ENCODE data around the gene AMBP. TPM values are rescaled to one million over a fixed set of nuclear protein-coding genes. Genes with fewer than 3 reads are reported as not detected.

Gene AMBP
- total RNA-seq, 1 experiment from 2014 or later: 19.8 TPM

DNA sequence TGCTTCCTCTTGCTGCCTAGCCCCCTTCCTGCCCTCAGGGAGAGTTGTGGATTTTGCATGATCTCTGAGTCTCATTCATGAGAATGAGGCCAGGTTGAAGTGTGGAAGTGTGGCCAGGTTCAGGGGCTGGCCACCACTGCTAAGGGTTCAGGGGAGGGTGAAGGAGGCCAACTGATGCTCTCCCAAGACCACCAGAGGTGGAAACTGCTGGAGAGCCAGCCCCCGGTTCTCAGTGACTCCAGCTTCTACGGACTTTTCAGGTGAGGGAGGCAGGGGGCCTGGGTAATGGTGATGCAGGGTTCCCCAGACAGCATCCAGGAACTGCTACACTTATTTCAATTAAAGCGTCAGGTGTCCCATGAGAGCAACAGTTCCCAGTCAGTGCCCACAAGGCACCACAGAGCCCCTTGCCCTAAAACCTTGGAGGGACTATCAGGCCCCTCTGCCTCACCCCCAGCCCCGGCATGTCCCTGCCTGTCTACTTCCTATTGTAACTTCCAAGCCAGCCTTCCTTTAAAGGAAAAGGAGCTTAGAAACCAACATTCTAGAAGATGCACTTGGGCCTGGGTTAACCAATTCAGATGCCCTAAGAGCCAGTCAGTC, 50.1 kb downstream of the AMBP start:
- in situ Hi-C loops (cut with HindIII; ENCODE audit: low pct_unique_long_range_greater_than_20kb, low sequenced_read_pairs): no loop called here
- no peak for DNase-seq (ENCODE audit: low read depth)

DNA sequence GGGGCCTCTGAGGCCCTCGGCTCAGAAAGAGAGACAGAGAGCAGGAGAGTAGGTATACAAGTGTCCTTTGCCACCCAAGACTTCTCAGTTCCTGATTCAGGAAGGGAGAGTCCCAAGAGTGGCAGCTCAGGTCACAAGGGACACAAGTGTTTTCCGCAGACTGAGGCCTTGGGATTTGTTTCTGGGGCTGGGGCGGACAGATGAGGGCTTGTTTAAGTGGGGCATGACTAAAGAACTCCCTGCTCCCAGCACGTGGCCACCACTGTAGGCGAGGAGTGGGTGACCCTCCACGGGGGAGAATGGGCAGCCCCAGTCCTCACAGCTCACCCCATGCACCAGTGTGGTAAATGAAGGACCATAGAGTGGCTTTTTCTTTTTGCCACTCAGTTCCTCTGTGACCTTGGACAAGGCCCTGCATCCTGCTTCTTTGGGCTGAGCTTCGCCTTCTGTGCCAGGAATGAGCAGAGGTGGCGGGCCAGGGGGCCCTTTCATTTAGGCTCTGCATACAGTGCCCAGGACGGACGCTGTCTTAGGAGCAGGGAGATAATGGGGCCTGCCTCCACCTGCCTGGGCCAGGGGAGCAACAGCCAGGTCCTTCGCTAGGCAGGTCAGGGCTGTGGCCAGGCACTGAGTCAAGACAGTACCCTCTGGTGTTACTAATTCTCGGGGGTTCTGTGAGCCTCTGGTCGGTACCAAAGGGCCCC, 50.8 kb downstream of the AMBP start:
- in situ Hi-C loops (cut with HindIII; ENCODE audit: low pct_unique_long_range_greater_than_20kb, low sequenced_read_pairs): no loop called here
- no peak for DNase-seq (ENCODE audit: low read depth)

DNA sequence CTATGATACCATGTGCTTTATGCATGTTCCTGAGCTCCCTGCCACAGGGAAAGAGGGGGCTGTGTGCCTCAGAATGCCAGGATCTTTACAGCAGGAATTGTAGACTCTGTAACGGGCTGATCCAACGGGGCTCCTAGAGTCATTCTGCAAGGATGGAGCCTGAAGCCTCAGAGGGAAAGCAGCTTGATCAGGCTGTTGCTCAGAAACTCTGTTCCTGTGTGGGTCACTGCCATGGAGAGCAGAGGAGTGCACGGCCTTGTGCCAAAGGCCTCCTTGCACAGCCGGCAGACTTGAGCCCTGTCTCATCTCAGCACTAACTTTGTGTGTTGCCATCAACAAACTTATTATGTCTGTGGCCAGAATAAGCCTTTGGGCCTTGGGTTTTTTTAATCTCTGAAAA, 51.8 kb downstream of the AMBP start:
- DNase-seq (ENCODE audit: low read depth): no peak
- in situ Hi-C loops (cut with HindIII; ENCODE audit: low pct_unique_long_range_greater_than_20kb, low sequenced_read_pairs): no loop called here

DNA sequence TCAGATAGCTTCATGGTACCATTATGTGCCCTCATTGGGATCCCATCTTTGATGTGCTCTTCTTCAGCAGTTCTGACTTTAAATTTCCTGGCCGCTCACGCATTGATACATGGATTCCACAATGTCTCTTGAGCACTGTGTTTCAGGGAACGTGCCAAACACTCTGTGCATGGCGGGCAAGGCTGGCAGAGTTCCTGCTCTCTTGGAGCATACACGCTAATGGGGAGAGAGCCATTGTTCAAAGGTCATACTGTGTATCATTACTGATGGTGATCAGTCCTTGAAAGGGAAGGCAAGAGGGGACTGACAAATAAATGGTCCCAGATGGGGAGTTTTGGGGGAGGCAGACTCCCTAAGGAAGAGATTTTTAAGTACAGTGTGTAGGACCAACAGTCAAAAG, 52.3 kb downstream of the AMBP start:
- no peak for DNase-seq (ENCODE audit: low read depth)
- in situ Hi-C loops (cut with HindIII; ENCODE audit: low pct_unique_long_range_greater_than_20kb, low sequenced_read_pairs): no loop called here

DNA sequence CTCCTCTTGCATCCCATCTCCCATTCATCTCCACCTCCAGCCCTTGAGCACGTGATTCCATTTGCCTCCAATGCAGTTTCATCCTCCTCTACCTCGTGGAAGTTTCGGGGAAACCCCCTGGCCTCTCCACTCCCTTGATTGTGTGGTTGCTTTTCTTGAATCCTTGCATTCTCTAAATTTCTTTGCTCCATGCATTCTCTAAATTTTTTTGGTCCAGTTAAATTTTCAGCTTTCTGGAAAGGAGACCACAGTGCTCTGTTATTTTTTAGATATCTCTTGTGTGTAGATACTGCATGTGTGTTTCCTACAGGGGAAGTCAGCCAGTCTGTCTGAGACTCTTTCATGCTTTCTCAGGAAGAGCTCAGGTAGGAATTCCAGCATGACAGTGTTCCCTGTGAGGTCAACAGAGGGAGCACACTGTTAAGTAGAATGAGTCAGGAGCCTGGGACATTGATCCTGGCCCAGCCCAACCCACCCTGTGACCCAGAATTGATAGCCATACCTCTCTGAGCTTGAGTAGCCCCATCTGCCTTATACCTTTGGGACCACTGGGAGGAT, 52.8 kb downstream of the AMBP start:
- in situ Hi-C loops (cut with HindIII; ENCODE audit: low pct_unique_long_range_greater_than_20kb, low sequenced_read_pairs): no loop called here
- no peak for DNase-seq (ENCODE audit: low read depth)

DNA sequence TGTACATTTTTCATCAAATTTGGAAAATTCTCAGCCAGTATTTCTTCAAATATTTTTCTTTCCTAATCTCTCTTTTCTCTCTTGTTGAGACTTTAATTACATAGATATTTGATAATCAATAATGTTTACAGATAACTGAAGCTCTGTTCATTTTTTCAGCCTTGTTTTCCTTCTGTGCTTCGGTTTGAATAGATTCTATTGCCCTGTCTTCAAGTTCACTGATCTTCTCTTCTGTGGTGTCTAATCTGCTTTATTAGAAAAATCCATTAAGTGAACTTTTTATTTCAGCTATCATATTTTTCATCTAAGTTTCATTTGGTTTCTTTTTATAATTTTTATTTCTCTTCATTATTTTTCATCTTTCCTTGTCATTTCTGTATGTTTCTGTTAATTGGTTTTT, 54.1 kb downstream of the AMBP start:
- in situ Hi-C loops (cut with HindIII; ENCODE audit: low pct_unique_long_range_greater_than_20kb, low sequenced_read_pairs): no loop called here

DNA sequence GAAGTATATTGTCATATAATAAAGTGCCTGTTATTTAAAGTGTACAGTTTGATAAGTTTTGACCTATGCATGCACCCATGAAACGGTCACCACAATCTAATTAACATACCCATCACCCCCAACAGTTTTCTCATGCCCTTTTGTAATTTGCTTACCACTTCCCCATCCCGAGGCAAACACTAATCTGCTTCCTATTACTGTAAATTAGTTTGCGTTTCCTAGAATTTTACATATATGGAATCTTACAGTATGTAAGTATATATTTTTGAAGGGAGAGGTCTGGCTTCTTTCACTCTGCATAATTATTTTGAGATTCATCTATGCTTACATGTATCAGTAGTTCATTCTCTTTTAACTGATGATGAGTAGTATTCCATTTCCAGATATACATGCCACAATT, 56.5 kb downstream of the AMBP start:
- DNase-seq (ENCODE audit: low read depth): no peak
- in situ Hi-C loops (cut with HindIII; ENCODE audit: low pct_unique_long_range_greater_than_20kb, low sequenced_read_pairs): no loop called here

More for the DNA sequence above, 54.1 kb downstream of the AMBP start:
- no peak for DNase-seq (ENCODE audit: low read depth)

DNA sequence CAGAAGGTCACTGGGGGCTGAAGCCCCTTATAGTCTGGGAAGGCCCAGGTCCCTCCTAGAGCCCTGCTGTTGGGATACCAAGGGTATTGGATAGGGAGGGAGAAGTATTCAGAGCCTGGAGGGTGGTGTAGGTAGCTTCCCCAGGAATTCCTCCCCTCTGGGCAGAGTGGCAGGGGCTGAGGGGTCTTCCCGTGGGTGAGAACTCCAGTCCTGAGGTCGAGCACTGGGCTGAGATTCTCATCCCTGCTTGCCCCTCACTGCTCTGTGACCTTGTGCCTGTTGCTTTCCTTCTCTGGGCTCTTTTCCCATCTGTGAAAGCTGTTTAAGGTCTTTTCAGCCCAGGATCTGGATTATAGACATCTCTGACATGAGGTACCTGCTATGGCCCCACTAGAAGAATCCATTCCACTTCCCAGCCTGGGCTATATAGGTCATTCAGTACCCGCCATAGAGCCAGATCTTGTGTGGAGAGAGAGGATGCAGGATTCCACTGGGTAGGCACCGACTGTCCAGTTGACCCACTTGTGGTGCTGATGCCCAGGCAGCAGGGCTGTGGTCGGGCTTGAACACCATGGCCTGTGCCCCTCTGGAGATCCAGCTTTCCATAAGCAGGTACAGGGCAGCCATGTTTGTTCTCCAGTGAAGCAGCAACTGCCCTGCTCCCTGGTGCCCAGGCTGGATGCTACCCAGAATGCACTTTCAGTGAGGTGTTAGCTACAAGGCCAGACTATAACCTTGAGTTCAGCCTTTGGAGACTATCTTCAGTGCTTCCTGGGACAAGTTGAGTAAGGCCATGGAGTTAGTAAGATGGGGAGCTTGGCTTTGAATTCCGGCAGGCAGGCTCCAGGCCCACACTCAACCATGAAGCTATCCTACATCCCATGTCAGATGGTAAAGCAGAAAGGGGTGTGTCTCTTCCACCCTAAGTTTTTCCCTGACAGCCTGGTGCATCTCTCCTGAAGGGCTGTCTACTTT, 60.1 kb downstream of the AMBP start:
- in situ Hi-C loops (cut with HindIII; ENCODE audit: low pct_unique_long_range_greater_than_20kb, low sequenced_read_pairs): no loop called here
- DNase-seq (ENCODE audit: low read depth): no peak

DNA sequence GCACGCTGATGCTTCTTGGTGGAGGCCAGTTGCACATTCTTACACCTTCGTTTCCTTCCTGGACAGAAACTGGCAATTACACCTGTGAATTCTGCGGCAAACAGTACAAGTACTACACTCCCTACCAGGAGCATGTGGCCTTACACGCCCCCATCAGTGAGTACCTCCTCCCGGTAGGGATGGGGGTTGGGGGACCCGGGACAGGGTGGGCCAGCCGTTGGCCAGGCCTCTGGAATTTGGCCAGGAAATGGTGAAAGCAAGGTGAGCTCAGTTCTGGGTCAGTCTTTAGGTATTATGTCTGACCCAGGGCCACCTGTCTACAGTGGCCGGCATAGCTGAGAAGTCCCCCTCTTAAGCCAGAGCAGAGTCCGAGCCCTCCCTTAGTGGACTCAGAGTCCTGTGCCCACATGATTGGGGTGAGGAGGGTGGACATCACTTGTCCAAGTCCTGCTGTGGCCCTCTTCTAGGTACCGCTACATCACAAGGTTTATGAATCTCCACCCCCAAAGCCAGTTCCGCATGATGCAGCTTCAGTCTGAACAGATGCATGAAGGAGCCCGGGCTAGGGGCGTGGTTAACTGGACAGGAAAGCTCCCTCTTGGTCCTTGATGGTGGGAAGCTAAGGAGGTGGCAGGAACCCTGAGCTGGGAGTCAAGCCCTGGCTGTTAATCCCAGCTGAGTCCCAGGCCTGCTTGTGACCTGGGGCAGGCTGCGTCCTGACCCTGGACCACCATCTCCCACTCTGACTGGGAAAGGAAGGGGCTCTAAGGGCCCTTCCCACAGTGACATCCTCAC, 61.3 kb downstream of the AMBP start:
- in situ Hi-C loops (cut with HindIII; ENCODE audit: low pct_unique_long_range_greater_than_20kb, low sequenced_read_pairs): no loop called here
- no peak for DNase-seq (ENCODE audit: low read depth)

DNA sequence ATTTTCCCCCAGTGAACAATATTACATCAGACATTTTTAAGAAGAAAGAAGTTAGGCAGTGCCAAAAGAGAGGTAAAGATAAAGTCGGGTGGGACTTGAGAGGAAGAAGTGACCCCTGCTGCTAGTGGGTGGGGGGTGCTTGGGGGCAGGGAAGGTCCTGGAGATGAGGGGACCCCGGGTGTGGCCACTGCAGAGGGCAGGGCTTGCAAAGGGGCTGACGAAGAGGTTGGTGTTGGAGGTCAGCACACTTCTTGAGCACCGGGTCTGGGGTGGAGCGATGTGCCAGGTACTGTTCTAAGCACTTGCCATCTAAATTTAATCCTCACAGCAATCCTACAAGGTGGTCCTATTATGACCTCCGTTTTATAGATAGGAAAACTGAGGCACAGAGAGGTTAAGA, 62.0 kb downstream of the AMBP start:
- no peak for DNase-seq (ENCODE audit: low read depth)
- in situ Hi-C loops (cut with HindIII; ENCODE audit: low pct_unique_long_range_greater_than_20kb, low sequenced_read_pairs): no loop called here

DNA sequence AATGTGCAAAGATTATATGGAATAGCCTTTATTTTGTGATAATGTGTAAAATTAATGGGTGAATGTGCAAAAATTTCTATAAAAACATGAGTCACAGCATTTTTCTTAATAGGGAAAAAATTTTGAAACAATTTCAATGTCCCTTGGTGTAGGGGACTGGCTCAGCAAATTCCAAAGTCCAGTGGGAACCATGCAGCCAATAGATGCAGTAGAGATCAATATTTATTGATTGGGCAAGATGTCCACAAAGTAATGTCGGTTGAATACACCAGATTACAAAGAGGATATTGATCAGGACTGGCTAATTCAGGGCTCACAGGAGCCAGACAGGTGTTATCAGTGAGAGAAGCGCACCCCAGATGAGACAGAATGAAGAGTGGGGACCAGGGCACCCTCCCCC, 62.5 kb downstream of the AMBP start:
- DNase-seq (ENCODE audit: low read depth): no peak
- in situ Hi-C loops (cut with HindIII; ENCODE audit: low pct_unique_long_range_greater_than_20kb, low sequenced_read_pairs): no loop called here

DNA sequence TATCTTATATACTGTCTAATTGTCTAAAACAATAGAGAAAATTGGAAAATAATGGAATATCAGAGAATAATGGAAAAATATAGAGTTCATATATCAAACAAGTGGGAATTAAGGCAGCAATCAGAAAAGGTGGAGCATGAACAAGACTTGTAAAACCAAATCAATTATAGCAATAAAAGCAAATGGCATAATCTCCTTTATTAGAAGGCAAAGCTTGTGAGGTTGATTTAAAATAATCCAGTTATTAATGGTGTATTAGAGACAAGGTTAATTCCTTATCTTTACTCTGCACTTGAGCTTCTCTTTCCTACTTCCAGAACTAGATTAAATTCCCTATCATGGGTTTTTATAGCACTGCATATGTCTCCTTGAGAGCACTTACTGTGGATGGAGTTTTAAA, 64.1 kb downstream of the AMBP start:
- in situ Hi-C loops (cut with HindIII; ENCODE audit: low pct_unique_long_range_greater_than_20kb, low sequenced_read_pairs): no loop called here

DNA sequence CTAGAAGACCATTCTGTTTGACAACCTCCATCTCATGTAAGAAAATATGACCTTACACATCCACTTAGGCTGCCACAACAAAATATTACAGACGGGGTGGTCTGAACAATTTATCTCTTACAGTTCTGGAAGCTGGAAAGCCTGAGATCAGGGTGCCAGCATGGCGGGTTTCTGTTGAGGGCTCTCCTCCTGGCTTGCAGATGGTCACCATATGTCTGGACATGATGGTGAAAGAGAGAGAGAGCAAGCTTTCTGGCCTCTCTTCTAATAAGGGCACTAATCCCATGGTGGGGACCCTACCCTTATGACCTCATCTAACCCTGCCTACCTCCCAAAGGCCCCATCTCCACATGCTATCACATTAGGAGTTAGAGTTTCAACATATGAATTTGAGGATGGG, 66.0 kb downstream of the AMBP start:
- in situ Hi-C loops (cut with HindIII; ENCODE audit: low pct_unique_long_range_greater_than_20kb, low sequenced_read_pairs): no loop called here
- DNase-seq (ENCODE audit: low read depth): no peak

More for the DNA sequence above, 64.1 kb downstream of the AMBP start:
- no peak for DNase-seq (ENCODE audit: low read depth)

DNA sequence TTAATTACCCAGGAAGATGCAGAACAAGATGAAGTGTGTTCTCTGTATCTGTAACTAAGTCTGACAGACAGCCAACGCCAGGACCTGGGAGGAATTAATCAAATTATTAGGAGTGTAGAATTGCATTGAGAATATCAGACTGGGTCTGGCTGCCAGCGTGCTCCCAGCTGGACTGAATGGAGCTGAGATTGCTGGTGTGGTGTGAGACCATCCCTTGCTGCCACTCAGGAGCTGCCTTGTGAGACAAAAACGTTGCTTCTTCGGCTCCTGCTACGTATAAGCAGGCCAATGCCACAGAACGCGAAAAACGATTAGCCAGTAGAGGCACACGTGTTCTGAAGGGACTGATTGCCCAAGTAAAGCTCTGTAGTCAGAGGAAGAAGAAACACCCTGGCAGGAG, 66.8 kb downstream of the AMBP start:
- no peak for DNase-seq (ENCODE audit: low read depth)

More for the DNA sequence above, 66.8 kb downstream of the AMBP start:
- in situ Hi-C loops (cut with HindIII; ENCODE audit: low pct_unique_long_range_greater_than_20kb, low sequenced_read_pairs): no loop called here

Other genes starting within 250 kb of the AMBP start
- 5.6 and 7.1 TPM in 2 replicates for gene ZNF618, start 202.0 kb downstream of the AMBP start, total RNA-seq (2014; rRNA removed; shearing (Covaris generic); ENCODE audit: low replicate concordance)
- 15.8 and 19.3 TPM in 2 replicates for gene KIF12, start 21.0 kb upstream of the AMBP start, total RNA-seq (2014; rRNA removed; shearing (Covaris generic); ENCODE audit: low replicate concordance)
- gene COL27A1, start 77.2 kb upstream of the AMBP start, total RNA-seq (2014; rRNA removed; shearing (Covaris generic); ENCODE audit: low replicate concordance): 3.1 and 3.4 TPM in 2 replicates
- not detected in 2 replicates for gene ORM1, start 244.8 kb upstream of the AMBP start, total RNA-seq (2014; rRNA removed; shearing (Covaris generic); ENCODE audit: low replicate concordance)

Measured in Caki2 (cell line).